Trophoblast cell (in vitro differentiated cells and primary cell): ENCODE measurements around the gene ANXA8.

Experiments used
- DNase-seq, 2 donors: peaks; one replicate each; pipeline ENCODE4 v3.0.0-alpha.2; 2016
- H2AFZ ChIP-seq: 2 replicates; pipeline ENCODE4 v1.6.1; 2013; ENCODE audit warnings: low read length, moderate library complexity, mild to moderate bottlenecking; ENCODE audit not compliant: insufficient read depth, poor library complexity
- H2AK5ac ChIP-seq: 2 replicates; pipeline ENCODE4 v1.6.1; 2013; ENCODE audit warnings: mild to moderate bottlenecking, low read length
- H2BK120ac ChIP-seq: 2 replicates; pipeline ENCODE4 v1.6.1; 2013; ENCODE audit warnings: low read length, mild to moderate bottlenecking, moderate library complexity; ENCODE audit not compliant: insufficient read depth, poor library complexity
- H2BK12ac ChIP-seq: 2 replicates; pipeline ENCODE4 v1.6.1; 2013; ENCODE audit warnings: mild to moderate bottlenecking, low read length, moderate library complexity
- H2BK5ac ChIP-seq: 2 replicates; pipeline ENCODE4 v1.6.1; 2013; ENCODE audit warnings: low read length, low read depth, moderate library complexity, mild to moderate bottlenecking; ENCODE audit not compliant: poor library complexity
- H3K14ac ChIP-seq: 2 replicates; pipeline ENCODE4 v1.6.1; 2013; ENCODE audit warnings: mild to moderate bottlenecking, low read length
- H3K18ac ChIP-seq: 2 replicates; pipeline ENCODE4 v1.6.1; 2013; ENCODE audit warnings: mild to moderate bottlenecking, low read length
- H3K23ac ChIP-seq: 2 replicates; pipeline ENCODE4 v1.6.1; 2013; ENCODE audit warnings: low read length
- H3K27ac ChIP-seq: 2 replicates; pipeline ENCODE4 v1.5.1; 2013; ENCODE audit warnings: low read depth, mild to moderate bottlenecking, inconsistent platforms, low read length, moderate library complexity
- H3K27me3 ChIP-seq: 2 replicates; pipeline ENCODE4 v1.6.1; 2013; ENCODE audit warnings: inconsistent platforms, mild to moderate bottlenecking, low read length, moderate library complexity; ENCODE audit not compliant: insufficient read depth
- H3K36me3 ChIP-seq, 2 experiments: 1 replicate in 1 of 2; 2 replicates in 1 of 2; pipeline ENCODE4 v1.6.1; 2013; ENCODE audit warnings: low read length in 2 of 2, mild to moderate bottlenecking in 2 of 2, moderate library complexity in 1 of 2; ENCODE audit not compliant: insufficient read depth in 2 of 2, control insufficient read depth in 1 of 2
- H3K4ac ChIP-seq: 2 replicates; pipeline ENCODE4 v1.6.1; 2013; ENCODE audit warnings: low read depth, mild to moderate bottlenecking, low read length, moderate library complexity
- H3K4me1 ChIP-seq, 2 experiments: 1 replicate in 1 of 2; 2 replicates in 1 of 2; pipeline ENCODE4 v1.6.1; 2013; ENCODE audit warnings: low read length in 2 of 2, mild to moderate bottlenecking in 2 of 2, moderate library complexity in 1 of 2; ENCODE audit not compliant: insufficient read depth in 2 of 2, control insufficient read depth in 1 of 2
- H3K4me2 ChIP-seq: 2 replicates; pipeline ENCODE4 v1.6.1; 2013; ENCODE audit warnings: inconsistent platforms, mild to moderate bottlenecking, low read length, moderate library complexity
- H3K4me3 ChIP-seq: 2 replicates; pipeline ENCODE4 v1.5.1; 2013; ENCODE audit warnings: mild to moderate bottlenecking, low read depth, low read length, inconsistent platforms
- H3K79me1 ChIP-seq: one replicate; pipeline ENCODE4 v1.6.1; 2013; ENCODE audit warnings: low read length
- H3K79me2 ChIP-seq: 2 replicates; pipeline ENCODE4 v1.6.1; 2013; ENCODE audit warnings: low read length, mild to moderate bottlenecking; ENCODE audit not compliant: control insufficient read depth, insufficient read depth, poor library complexity
- H3K9ac ChIP-seq: 2 replicates; pipeline ENCODE4 v1.6.1; 2013; ENCODE audit warnings: mild to moderate bottlenecking, low read length
- H3K9me3 ChIP-seq: 2 replicates; pipeline ENCODE4 v1.6.1; 2013; ENCODE audit warnings: low read depth, mild to moderate bottlenecking, control low read depth, inconsistent platforms, low read length; ENCODE audit not compliant: insufficient read depth
- H4K12ac ChIP-seq: 2 replicates; pipeline ENCODE4 v1.6.1; 2013; ENCODE audit warnings: low read depth, mild to moderate bottlenecking, low read length, moderate library complexity
- H4K8ac ChIP-seq: 2 replicates; pipeline ENCODE4 v1.6.1; 2013; ENCODE audit warnings: low read depth, mild to moderate bottlenecking, low read length, moderate library complexity
- H4K91ac ChIP-seq: one replicate; pipeline ENCODE4 v1.6.1; 2013; ENCODE audit warnings: low read depth, mild to moderate bottlenecking, low read length, moderate library complexity
- WGBS: extraction: QIAGEN DNeasy Blood & Tissue Kit; methylation state at CpG from one replicate; pipeline ENCODE4 v1.1.7; 2013; ENCODE audit warnings: missing lambda C conversion rate; ENCODE audit not compliant: insufficient read length, insufficient coverage; ENCODE audit errors: extremely low coverage; 5-methylcytosine and 5-hydroxymethylcytosine counted together

ANXA8 gene

GRCh38 chr10:47442351-47442750 is 41.6 kb downstream of the ANXA8 start:
- Histone ChIP-seq H3K27me3 (no peaks in the 10 kb centered on the region), H3K79me2 (peaks cover 3% of the 10 kb centered on the region), H4K8ac (peak overlapping the region; percentile 67), H3K18ac (peak overlapping the region; percentile 68), H3K4me3 (no peak overlapping the region), H3K36me3 (no peaks in the 10 kb centered on the region), H3K14ac (peak overlapping the region; percentile 76), H3K4me2 (no peak overlapping the region), H2BK5ac (peak overlapping the region; percentile 67), H4K91ac (peak overlapping the region; percentile 58), H2AFZ (no peak overlapping the region), H3K23ac (no peak overlapping the region), H3K27ac (peak overlapping the region; percentile 76), H3K4ac (peak overlapping the region; percentile 22), H2AK5ac (peak overlapping the region; percentile 21), H2BK12ac (peak overlapping the region; percentile 76), H4K12ac (no peak overlapping the region), H3K9ac (no peak overlapping the region), H2BK120ac (peak overlapping the region; percentile 74), H3K9me3 (peaks cover 10% of the 10 kb centered on the region), H3K4me1 (peaks cover 4 to 7% of the 10 kb centered on the region in 2 experiments), H3K79me1 (peaks cover 9% of the 10 kb centered on the region)
- DNase-seq = peak; percentile 33 to 58
- WGBS = no CpG with 5 or more reads among the region's 5 CpGs

DNA sequence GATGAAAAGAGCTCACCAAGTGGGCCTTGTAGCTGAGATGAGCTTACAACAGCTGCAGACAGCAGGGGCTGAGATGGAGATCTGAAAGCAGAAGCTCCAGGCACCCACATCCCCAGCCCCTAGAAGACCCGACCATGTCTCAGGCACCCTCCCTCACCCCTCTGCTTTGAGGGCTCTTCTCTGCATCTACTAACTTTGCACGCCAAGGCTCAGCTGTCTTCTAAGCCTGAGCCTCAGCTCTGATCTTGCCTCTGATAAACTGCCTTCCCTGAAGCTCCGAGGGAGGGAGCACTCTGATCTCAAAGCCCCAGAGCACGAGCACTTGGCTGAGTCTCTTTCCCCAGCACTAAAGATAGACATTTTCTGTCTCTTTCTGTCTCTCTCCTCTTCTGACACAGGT is 42.0 kb downstream of the ANXA8 start:
- H2AFZ ChIP-seq = no peak overlapping the region
- H3K4me1 ChIP-seq = peaks cover 4 to 7% of the 10 kb centered on the region in 2 experiments
- peak overlapping the region; percentile 41 for H2BK120ac ChIP-seq
- H3K4me3 ChIP-seq = no peak overlapping the region
- H3K4ac ChIP-seq = no peak overlapping the region
- no peak overlapping the region for H3K14ac ChIP-seq
- no peak overlapping the region for H3K9ac ChIP-seq
- H3K36me3 ChIP-seq = no peaks in the 10 kb centered on the region
- H3K79me1 ChIP-seq = peaks cover 9% of the 10 kb centered on the region
- peak overlapping the region; percentile 76 for H3K27ac ChIP-seq
- H3K4me2 ChIP-seq = no peak overlapping the region
- H2AK5ac ChIP-seq = no peak overlapping the region
- H3K18ac ChIP-seq = no peak overlapping the region
- H4K8ac ChIP-seq = peak overlapping the region; percentile 31
- peak overlapping the region; percentile 58 for H4K91ac ChIP-seq
- H3K27me3 ChIP-seq = no peaks in the 10 kb centered on the region
- H4K12ac ChIP-seq = no peak overlapping the region
- DNase-seq = no peak
- WGBS = no CpG with 5 or more reads among the region's 4 CpGs
- H3K23ac ChIP-seq = no peak overlapping the region
- peak overlapping the region; percentile 67 for H2BK5ac ChIP-seq
- peaks cover 3% of the 10 kb centered on the region for H3K79me2 ChIP-seq
- H2BK12ac ChIP-seq = no peak overlapping the region
- H3K9me3 ChIP-seq = peaks cover 10% of the 10 kb centered on the region

DNA sequence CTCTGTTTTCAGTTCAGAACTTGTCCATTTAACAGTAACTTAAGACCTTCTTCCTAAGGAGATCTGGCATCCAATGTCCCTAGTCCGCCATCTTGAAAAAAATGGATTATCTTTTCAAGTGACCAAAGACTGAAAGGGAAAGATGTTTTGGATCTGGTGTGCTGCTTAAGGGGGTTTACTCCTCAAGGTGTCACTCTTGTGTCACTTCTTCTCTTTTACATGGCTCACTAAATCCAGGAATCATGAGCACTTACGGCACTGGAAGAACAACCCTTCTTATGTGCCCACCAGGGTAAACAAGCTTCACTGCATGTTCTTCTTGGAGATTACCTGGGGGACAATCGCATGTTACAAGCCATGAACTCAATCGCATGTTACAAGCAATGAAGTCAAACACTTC is 43.7 kb downstream of the ANXA8 start:
- Histone ChIP-seq H2BK120ac (no peak overlapping the region), H3K9ac (no peak overlapping the region), H3K79me2 (peaks cover 3% of the 10 kb centered on the region), H3K14ac (no peak overlapping the region), H3K18ac (no peak overlapping the region), H3K27me3 (no peaks in the 10 kb centered on the region), H3K9me3 (peaks cover 5% of the 10 kb centered on the region), H3K27ac (no peak overlapping the region), H2BK5ac (no peak overlapping the region), H2BK12ac (no peak overlapping the region), H3K23ac (no peak overlapping the region), H4K8ac (no peak overlapping the region), H4K91ac (no peak overlapping the region), H3K36me3 (no peaks in the 10 kb centered on the region), H2AFZ (no peak overlapping the region), H4K12ac (no peak overlapping the region), H3K4me3 (no peak overlapping the region), H3K4me1 (peaks cover 4 to 7% of the 10 kb centered on the region in 2 experiments), H3K79me1 (peaks cover 9% of the 10 kb centered on the region), H3K4me2 (no peak overlapping the region), H2AK5ac (no peak overlapping the region), H3K4ac (no peak overlapping the region)
- WGBS = no CpG with 5 or more reads among the region's 4 CpGs
- DNase-seq = peak in 1 of 2 donors; percentile 4

- no peaks in the 10 kb centered on the region for H3K36me3 ChIP-seq
- H2BK12ac ChIP-seq = peak overlapping the region; percentile 21
- H3K18ac ChIP-seq = no peak overlapping the region
- H4K8ac ChIP-seq = no peak overlapping the region
- H2AK5ac ChIP-seq = no peak overlapping the region
- H3K79me2 ChIP-seq = peaks cover 3% of the 10 kb centered on the region
- H3K14ac ChIP-seq = no peak overlapping the region
- H4K91ac ChIP-seq = no peak overlapping the region
- no peak overlapping the region for H3K4ac ChIP-seq
- H3K4me2 ChIP-seq = no peak overlapping the region
- peak; percentile 42 to 65 for DNase-seq
- no peak overlapping the region for H3K27ac ChIP-seq
- H2BK120ac ChIP-seq = no peak overlapping the region
- H3K9ac ChIP-seq = no peak overlapping the region
- H3K9me3 ChIP-seq = peaks cover 1% of the 10 kb centered on the region
- no peaks in the 10 kb centered on the region for H3K27me3 ChIP-seq
- H2AFZ ChIP-seq = no peak overlapping the region
- no peak overlapping the region for H3K23ac ChIP-seq
- no peak overlapping the region for H2BK5ac ChIP-seq
- WGBS = no CpG with 5 or more reads among the region's 6 CpGs
- H3K4me3 ChIP-seq = no peak overlapping the region
- H3K4me1 ChIP-seq = peaks cover 4 to 7% of the 10 kb centered on the region in 2 experiments
- H4K12ac ChIP-seq = no peak overlapping the region
- H3K79me1 ChIP-seq = peaks cover 9% of the 10 kb centered on the region
These were observed 44.9 kb downstream of the ANXA8 start for GRCh38 chr10:47438857-47439474.
